ENCODE results near the gene BCL7B.
A peak's percentile ranks its signal among the peaks of the same experiment; 100 is the strongest.
"Not testable (repeated sequence)": the region's sequence is repeated elsewhere in the genome, so short reads cannot be mapped to it uniquely, and the experiment has no call there.

The BCL7B gene

DNA sequence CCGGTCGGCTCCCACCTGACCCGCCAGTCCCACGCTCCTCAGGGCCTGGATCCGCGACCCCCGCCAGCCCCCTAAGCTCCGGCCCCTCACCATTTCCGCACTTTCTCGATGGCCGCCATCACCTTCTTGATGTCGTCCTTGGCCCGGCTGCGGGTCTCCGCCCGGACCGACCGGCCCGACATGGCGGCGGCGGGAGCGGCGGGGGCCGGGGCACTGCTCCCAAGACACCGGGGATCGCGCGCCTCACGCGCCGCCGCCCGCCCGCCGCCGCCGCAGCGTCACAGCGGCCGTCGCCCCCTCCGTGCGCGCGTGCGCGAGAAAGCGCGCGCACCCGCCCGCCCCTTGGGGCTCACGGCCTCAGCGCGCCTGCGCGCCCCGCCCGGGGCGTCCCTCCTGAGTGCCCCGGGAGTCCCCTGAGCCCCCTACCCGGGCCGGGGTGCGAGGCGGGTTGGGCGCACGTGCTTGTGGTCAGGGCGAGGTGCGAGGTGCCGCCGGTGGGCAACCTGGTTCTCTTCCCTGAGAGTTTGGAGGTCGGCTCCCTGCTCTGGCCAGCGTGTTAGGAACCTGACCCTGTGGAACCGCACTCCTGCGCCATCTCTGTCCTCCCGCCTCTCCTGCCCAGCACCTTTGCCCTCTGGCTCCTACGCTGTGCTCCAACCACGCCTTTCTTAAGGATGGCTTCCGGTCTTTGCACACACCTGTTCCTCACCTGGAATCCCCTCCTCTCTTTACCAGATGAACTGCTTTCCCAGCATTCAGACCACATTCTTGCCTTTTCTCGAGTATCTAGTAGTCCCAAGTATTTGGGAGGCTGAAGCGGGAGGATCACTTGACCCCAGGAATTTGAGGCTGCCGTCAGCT, at the start of gene BCL7B:
BCL7B (minus strand) TSS at position 294 of the 861 bp plus-strand sequence; CDS start at position 182, 112 bp downstream.
- DNase-seq (ENCODE audit: extremely low read depth in 1 of 2, low read depth in 1 of 2): peak; percentile 22 to 68

DNA sequence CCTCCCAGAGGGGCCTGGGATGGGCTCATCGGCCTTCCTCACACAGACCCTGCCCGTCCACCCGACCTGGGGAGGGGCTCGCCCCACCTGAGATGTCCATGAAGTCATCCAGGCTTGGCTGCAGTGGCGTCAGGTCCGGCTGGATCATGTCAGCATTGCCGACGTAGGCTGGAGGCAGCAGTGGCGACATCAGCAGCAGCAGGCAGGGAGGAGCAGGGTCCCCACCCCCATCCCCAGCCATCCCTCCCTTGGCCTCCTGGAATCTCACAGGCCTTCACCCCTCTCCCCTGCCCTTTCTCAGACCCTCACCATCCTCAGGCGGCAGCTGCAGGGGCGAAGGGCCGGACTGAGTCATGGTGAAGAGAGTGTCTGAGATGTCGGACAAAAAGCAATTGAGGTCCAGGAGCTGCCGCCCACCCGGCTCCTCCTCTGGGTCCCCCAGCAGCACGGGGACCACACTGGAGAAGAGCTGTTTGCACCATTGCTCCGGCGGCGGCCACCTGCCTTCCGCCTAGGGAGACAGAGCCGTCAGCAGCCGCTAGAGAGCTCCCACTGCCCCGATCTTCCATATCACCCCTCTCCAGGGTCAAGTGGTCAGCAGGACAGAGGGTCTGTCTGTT, 48.2 kb upstream of the BCL7B start:
- DNase-seq (ENCODE audit: extremely low read depth in 1 of 2, low read depth in 1 of 2): no peak

DNA sequence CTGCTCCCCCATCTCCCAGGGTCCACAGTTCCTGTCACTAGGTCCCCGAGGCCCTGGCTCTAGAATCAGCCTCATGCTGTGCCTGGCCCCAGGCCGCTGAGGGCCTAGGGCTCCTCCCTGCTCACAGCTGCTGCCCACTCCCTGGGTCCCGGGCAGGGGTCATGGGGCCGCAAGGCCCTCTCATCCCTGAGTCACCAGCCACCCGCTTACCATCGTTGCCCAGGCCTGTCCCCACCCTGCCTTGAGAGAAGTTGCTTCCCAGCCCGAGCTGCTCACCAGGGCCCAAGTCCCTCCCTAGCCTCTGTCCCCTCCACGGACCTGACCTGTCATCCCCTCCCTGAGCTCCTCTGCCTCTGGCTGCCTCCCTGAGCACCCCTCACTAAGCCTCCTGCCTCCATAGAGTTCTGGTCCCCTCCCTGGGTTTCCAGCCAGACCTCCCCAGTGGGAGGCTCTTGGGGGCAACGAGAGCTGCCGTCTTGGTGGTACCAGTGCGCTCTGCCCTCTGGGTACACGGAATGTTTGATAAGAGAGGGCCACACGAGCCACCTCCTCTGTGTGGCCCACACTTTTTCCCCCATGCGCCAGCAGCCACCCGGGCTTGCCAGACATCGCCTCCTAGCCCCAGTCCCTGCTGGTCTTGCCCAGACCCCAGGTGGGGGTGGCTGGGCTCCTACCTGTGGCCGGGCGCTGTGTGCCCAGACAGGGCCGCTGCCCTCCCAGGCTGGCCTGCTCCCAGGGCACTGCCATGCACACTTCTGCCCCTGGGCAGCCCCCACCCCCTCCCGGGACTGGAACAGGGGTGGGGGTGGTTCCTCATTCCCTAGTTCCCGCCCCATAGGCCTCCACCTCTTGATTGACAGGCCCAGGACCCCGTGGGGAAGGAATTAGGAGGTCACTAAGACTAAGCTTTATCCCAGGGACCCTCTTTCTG, 45.5 kb upstream of the BCL7B start:
- no peak for DNase-seq (ENCODE audit: extremely low read depth in 1 of 2, low read depth in 1 of 2)

DNA sequence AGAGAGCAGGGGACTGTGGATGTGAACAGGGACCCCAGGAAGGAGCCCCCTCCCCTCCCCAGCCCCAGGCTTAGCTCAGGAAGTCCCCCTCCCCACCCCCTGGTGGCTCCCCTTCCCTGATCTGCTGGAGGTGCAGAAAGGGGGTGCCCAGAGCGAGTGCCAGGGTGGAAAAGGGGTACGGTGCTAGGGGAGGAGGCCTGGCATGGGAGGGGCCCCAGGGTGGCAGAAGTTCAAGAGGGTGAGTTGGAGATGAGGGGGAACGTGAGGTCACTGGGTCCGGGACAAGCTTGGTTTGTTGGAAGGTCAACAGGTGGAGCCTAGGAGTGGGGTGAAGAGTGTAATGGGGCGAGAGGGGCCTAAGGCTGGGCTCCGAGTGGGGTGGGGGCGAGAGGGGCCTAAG, 42.4 kb upstream of the BCL7B start:
- DNase-seq (ENCODE audit: extremely low read depth in 1 of 2, low read depth in 1 of 2): no peak

DNA sequence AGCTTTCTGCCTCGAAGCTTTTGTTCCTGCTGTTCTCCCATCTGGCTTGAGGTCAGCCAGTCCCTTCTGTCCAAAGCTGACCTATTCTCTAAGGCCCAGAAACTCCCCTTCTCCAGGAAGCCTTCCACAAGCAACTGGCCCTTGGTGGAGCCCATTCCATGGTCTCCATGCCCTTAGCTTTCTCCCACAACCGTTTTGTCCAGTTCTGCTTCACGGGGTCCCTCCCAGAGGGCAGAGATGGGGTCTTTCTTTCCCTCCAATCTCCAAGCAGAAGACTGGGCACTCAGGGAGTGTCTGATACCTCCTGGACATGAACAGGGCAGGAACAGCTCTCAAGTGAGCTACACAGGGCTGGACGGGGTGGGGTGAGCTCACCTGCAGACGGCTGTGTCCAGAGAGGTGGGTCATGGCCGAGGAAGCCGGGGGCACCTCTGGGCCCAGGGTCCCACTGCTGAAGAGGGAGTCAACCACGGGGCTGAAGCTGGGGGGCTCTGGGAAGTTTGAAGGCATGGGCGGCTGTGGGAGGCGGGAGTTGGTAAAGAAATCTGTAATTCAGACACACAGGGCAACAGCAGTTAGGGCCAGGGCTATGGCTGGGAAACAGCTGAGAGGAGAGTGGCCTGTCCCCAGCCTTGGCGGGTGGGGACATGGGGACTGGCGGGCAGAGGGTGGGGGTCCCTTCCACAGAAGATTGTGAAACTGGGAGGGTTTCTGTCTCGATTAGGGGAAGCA, 41.8 kb upstream of the BCL7B start:
- no peak for DNase-seq (ENCODE audit: extremely low read depth in 1 of 2, low read depth in 1 of 2)

DNA sequence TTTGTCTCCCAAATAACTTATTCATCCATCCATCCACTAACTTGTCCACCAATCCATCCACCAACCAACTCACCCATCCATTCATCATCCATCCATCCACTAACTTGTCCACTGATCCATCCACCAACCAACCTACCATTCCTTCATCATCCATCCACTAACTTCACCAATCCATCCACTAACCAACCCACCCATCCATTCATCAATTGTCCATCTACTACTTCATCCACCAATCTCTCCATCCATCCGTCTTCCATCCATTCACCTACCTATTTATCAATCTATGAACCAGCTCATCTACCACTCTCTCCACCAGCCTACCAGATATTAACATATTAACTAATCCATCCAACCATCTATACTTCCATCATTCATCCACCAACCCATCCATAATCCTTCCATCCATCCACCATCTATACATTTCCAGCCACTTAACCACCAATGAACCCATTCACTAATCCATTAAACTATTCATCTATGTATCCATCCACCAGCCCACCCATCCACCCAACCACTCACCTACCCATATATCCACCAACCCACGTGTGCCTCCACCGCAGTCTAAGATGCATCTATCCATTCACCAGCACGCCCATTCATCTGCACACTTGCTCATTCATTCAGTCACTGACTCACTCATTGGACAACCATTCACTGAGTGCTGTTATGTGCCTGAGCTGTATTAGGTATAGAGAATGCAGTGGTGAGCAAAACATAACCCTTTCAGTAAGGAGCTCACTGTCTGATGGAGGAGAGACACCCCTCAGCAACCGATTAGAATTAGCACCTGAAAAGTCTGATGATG, 40.7 kb upstream of the BCL7B start:
- no peak for DNase-seq (ENCODE audit: extremely low read depth in 1 of 2, low read depth in 1 of 2)

DNA sequence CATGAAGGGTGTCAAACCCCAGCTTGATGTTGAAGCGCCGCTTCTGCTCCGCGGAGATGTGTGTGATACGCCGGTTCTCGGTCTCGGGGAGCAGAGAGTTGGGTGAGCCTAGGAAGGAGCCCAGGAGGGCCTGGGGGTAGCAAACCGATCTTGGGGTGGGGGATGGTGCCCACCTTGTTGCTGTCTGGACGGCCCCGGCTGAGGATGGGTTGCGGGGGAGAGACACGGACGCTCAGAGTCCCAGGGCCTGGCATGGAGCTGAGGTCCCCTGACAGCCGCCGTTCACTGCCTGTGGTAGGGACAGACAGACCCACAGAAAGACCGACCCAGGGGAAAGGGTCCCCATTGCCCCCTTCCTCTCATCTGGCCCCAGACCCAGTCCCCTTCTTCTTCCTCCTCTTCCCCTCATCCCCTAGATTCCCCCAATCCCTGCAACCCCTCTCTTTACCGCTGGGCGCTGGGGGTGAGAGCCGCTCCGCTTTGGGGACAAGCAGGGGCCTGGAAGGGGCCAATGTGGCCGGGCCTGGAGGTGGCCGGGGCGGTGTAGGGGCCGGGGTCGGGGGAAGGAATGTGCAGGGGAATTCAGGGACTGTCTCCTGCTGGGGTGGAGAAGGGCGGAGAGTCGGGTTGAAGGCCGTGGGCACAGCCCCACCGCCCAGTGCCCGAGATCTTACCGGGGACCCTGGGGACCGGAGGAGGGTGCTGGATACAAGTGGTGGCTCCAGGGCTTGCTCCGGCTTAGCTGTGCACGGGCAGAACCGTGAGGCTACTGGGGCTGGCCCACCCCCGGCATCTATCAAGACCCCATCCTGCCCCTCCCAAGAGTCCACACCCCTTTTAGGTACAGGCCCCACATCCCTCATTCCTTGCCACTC, 38.9 kb upstream of the BCL7B start:
- DNase-seq (ENCODE audit: extremely low read depth in 1 of 2, low read depth in 1 of 2): no peak

DNA sequence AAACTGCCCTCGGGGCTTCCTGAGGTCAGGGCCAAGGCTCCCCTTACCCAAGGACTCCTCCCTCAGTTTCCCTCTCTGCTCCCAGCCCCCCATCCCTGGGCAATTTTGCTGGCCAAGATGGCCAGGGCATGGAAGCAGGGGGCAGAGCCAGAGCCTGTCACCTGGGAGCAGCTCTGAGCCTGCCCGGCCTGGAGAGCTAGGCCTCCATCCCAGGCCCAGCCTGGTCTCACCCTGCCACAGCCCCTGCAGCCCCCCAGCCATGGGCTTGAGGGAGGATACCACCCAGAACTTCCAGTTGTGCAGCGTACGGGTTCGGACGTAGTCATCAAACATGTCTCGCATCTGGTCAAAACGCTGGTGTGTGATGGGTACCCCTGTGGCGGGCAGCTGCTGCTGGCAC, 37.9 kb upstream of the BCL7B start:
- DNase-seq (ENCODE audit: extremely low read depth in 1 of 2, low read depth in 1 of 2): no peak

DNA sequence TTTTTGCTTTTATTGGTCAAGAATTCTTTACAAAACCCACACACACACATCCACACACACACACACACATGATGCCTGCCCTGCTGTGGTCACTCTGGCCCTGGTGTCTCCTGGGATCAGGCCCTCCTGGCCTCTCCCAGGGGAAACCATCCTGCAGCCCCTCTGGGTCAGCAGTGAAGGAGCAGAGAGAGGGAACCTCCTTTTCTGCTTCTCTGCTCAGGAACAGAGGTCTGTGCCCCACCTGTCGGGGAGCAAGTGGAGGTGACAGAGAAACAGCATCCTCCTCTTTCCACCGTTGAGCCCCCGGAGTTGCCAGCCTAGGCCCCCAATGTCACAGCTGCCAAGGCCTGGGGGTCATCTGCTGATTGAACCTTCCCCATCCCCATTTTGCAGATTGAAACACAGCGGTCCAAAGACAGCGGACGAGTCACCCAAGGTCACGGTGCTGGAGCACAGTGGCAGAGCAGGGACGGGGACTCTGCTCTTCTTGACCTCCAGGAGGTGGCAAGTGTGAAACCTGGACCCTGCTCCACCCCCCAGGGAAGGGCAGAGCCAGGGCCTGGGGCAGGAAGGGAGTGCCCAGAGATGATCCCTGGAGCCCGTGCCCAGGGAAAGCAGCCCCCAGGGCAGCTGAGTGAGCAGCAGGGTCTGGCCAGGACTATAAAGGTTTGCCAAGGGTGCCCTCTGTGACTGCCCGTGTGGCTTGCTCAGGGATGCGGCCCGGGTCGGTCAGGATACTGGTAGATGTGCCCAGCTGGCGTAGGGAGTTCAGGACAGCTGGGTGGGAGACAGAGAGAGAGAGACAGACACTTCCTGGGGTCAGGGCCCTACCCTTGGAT, 35.9 kb upstream of the BCL7B start:
- no peak for DNase-seq (ENCODE audit: extremely low read depth in 1 of 2, low read depth in 1 of 2)

DNA sequence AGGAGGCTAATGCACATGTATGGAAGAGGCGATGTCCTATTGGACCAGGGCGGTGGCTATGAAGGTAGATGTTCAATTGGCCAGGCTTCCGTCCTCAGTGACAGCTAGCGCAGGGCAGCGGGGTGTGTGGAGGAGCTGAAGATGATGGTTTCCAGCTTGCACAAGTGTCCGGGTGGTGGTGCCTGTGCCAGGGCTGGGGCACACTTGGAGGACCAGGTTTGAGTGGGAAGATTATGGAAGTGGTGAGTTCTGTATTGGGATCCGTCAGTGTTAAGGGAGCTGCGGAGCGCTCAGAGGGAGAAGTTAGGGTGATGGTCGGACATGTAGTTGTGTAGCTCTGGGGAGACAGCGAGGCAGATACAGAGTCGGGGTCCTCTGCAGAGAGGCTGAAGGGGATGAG, 29.4 kb upstream of the BCL7B start:
- no peak for DNase-seq (ENCODE audit: extremely low read depth in 1 of 2, low read depth in 1 of 2)

DNA sequence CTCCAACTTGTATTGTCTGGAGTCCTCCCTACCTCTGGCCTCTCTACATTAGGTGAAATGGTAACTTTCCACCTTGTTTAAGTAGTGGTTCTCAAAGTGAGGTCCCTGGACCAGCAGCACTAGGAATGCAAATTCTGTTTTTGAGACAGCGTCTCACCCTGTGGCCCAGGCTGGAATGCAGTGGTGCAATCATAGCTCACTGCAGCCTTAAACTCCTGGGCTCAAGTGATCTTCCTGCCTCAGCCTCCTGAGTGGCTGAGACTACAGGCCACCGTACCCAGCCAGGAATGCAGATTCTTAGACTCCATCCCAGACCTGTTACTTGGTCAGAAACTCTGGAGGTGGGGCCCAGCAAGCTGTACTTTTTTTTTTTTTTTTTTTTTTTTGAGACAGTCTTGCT, 27.7 kb upstream of the BCL7B start:
- no peak for DNase-seq (ENCODE audit: extremely low read depth in 1 of 2, low read depth in 1 of 2)

DNA sequence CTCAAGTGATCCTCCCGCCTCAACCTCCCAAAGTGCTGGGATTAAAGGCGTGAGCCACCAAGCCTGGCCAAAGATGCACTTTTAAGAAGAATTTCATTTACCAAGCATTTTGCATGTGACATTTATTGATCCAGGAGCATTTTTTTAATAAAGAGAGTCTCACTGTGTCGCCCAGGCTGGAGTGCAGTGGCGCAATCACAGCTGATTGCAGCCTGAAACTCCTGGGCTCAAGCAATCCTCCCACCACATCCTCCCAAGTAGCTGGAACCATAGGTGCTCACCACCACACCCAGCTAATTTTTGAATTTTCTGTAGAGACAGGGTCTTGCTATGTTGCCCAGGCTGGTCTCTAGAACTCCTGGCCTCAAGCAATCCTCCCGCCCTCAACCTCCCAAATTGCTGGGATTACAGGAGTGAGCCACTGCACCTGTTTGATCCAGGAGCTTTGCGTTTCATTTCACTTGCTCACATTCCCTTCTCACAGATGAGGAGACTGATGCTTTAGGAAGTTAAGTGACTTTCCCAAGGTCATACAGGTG, 25.2 kb upstream of the BCL7B start:
- DNase-seq (ENCODE audit: extremely low read depth in 1 of 2, low read depth in 1 of 2): no peak

DNA sequence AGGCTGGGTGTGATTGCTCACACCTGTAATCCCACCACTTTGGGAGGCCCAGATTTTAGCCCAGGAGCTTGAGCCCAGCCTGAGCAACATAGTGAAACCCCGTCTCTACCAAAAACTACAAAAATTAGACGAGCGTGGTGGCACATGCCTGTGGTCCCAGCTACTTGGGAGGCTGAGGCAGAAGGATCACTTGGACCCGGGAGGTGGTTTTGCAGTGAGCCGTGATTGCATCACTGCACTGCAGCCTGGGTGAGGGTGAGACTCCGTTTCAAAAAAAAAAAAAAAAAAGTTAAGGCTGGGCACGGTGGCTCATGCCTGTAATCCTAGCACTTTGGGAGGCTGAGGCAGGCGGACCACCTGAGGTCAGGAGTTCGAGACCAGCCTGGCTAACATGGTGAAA, 23.5 kb upstream of the BCL7B start:
- not testable (repeated sequence) for DNase-seq (ENCODE audit: extremely low read depth in 1 of 2, low read depth in 1 of 2)

DNA sequence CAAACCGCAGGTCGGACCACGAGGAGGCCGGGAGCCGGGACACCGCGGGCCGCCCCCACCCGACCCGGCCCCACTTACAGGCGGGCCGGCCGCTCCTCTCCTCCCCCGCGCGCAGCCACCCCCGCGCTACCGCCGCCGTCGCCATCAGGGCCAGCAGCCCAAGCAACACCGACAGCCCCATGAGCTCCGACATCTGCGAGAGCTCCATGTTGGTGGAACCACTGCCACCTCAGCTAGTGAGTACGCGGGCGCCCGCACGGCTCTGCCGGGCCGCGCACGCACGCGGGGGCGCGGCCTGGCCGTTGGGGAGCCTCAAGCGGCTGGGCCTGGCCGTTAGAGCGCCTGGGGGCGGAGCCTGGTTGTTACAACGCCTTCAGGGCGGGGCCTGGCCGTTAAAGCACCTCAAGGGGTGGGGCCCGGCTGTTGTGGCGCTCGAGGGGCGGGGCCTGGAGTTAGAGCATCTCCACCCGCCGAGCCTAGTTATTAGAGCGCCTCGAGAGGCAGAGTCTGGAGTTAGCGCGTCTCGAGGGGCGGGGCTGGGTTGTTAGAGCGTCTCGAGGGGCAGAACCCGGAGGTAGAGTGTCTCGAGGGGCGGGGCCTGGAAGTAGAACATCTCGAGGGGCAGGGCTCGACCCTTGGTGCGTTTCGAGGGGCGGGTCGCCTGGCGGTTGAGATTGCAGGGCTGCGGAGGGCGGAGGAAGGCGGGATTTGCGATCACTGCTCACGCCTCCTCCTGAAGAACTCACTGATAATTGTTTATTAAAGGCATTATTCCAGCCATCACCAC, 21.0 kb upstream of the BCL7B start, which contains the start of gene TBL2:
TBL2 (minus strand) TSS at position 238 of the 787 bp plus-strand sequence; CDS start at position 208, 30 bp downstream.
- peak; percentile 94 to 96 for DNase-seq (ENCODE audit: extremely low read depth in 1 of 2, low read depth in 1 of 2)

DNA sequence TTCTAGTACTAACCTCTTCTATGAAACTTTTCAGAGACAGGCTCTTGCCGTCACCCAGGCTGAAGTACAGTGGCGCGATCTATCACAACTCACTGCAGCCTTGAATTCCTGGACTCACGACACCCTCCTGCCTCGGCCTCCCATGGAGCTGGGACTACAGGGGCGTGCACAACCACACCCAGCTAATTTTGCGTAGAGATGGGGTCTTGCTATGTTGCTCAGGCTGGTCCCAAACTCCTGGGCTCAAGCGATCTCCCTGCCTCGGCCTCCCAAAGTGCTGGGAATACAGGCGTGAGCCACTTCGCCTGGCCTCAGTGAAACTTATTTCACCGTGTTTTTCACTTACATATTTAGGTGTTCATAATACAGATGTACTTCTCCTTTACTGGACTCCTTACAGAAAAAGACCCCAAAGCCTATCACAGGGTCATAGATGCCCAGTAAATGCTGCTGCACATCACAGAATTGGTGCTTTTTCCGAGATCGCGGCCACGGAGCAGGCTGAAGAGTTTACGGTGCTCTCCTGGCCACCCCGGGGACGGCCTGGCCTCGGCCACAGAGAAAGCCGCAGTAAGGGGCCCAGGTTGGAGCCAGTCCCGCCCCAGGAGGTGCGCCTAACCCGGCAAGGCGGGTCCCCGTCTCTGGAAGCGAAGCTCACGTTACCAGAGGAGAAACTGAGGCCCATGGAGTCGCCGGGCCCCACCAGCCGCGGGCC, 20.3 kb upstream of the BCL7B start:
- DNase-seq (ENCODE audit: extremely low read depth in 1 of 2, low read depth in 1 of 2): no peak

DNA sequence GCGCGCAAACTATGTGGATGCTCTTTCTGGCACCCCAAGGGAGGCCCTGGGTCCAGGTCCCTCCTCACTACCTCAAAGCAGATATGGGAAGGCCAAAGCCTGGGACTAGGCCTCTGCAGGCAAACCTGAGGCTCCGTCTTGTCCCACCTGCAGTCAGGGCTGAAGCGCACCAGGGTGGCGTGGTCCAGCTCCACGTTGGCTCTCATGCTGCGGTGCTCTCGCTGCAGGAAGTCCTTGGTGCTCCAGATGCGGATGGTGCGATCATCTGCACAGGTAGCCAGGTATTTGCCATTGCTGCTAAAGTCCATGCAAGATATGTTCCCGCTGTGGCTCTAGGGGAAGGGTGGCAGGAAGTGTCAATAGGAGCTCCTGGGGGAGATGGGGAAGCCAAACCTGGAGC, 16.3 kb upstream of the BCL7B start:
- no peak for DNase-seq (ENCODE audit: extremely low read depth in 1 of 2, low read depth in 1 of 2)
